ENCODE data around the gene GCN1. TPM values are rescaled to one million over a fixed set of nuclear protein-coding genes. Genes with fewer than 3 reads are reported as not detected.

Gene GCN1, protein sequence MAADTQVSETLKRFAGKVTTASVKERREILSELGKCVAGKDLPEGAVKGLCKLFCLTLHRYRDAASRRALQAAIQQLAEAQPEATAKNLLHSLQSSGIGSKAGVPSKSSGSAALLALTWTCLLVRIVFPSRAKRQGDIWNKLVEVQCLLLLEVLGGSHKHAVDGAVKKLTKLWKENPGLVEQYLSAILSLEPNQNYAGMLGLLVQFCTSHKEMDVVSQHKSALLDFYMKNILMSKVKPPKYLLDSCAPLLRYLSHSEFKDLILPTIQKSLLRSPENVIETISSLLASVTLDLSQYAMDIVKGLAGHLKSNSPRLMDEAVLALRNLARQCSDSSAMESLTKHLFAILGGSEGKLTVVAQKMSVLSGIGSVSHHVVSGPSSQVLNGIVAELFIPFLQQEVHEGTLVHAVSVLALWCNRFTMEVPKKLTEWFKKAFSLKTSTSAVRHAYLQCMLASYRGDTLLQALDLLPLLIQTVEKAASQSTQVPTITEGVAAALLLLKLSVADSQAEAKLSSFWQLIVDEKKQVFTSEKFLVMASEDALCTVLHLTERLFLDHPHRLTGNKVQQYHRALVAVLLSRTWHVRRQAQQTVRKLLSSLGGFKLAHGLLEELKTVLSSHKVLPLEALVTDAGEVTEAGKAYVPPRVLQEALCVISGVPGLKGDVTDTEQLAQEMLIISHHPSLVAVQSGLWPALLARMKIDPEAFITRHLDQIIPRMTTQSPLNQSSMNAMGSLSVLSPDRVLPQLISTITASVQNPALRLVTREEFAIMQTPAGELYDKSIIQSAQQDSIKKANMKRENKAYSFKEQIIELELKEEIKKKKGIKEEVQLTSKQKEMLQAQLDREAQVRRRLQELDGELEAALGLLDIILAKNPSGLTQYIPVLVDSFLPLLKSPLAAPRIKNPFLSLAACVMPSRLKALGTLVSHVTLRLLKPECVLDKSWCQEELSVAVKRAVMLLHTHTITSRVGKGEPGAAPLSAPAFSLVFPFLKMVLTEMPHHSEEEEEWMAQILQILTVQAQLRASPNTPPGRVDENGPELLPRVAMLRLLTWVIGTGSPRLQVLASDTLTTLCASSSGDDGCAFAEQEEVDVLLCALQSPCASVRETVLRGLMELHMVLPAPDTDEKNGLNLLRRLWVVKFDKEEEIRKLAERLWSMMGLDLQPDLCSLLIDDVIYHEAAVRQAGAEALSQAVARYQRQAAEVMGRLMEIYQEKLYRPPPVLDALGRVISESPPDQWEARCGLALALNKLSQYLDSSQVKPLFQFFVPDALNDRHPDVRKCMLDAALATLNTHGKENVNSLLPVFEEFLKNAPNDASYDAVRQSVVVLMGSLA (N-terminal part only)
- 42.9 and 49.6 TPM in 2 replicates for total RNA-seq

DNA sequence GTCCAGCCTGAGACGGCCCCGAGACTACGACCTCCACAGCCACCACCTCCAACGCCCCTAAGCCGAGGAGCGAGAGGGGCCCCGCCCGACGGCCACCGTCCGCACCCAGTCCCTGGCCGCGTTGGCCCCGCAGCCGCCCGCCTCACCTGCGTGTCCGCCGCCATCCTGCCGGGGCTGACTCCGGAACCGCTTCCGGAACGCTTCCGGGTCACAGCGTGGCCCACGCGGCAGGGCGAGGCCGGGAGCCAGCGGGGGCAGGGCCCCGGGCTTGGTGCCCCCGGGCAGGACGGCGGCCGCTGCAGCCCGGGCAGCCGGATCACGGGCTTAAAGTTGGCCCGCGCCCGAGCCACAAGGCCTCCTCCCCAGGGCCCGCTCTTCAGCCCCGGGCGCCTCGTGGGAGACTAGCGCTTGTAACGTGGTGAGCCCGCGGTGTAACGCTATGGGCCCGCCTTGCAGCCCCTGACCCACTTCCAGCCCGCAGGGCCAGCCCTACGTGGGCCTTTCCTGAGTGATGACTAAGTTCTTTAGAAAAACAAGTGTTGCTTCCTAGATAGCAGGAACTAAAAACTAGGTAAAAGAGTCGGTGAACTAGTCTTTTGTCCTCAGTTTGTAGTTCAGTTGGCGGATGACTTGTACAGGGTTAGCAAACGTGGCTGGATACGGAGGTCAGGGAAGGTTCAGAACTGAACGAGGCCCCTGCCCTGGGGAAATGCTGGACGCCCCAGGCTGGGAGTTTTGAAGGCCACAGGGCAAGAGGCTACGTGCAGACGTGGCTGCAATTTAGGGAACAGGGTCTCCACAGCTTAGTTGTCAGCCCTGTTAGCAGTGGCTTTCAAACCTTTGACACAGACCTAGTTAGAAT, at the start of gene GCN1:
TSS of gene GCN1 (minus strand) at position 182 of the 862 bp plus-strand sequence. CDS start at position 164, 18 bp downstream.

DNA sequence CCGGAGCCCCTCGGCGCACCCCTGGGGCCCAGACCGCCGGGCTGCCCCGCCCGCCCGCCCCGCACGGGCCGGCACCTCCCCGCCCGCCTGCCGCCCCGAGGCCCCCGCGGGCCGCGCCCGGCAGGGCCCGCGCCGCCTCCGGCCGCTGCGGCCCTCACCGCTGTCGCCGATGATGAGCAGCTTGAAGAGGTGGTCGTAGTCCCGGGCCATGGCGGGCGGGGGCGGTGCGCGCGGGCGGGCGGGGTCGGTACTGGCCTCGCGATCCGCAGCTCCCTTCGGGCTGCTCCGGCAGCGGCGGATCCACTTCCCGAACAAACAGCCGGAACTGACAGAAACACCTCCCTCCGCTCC, 78.1 kb downstream of the GCN1 start, which contains the start of gene RAB35:
TSS of gene RAB35 (minus strand) at position 313 of the 351 bp plus-strand sequence. CDS start at position 210, 103 bp downstream.

Other genes with a start within 250 kb of the GCN1 start
- 0.09 and 0.35 TPM in 2 replicates for gene BICDL1, start 205.5 kb downstream of the GCN1 start, total RNA-seq
- gene RAB35, start 78.0 kb downstream of the GCN1 start, total RNA-seq = 25.4 and 28.8 TPM in 2 replicates
- 6,880 and 9,847 TPM in 2 replicates for gene RPLP0, start 6.4 kb upstream of the GCN1 start, total RNA-seq
- 85.3 and 113 TPM in 2 replicates for gene PXN, start 71.0 kb upstream of the GCN1 start, total RNA-seq
- under 0.01 TPM in 2 replicates for gene RNU4-2, start 97.2 kb upstream of the GCN1 start, total RNA-seq
- gene RNU4-1, start 98.5 kb upstream of the GCN1 start, total RNA-seq = under 0.01 TPM in 2 replicates
- gene SIRT4, start 107.6 kb upstream of the GCN1 start, total RNA-seq = 0.35 and 2.0 TPM in 2 replicates
- not detected in 2 replicates for gene PLA2G1B, start 133.1 kb upstream of the GCN1 start, total RNA-seq
- gene MSI1, start 174.4 kb upstream of the GCN1 start, total RNA-seq = not detected in 2 replicates
- gene COX6A1, start 243.4 kb upstream of the GCN1 start, total RNA-seq = 360 and 401 TPM in 2 replicates